Fibroblast of the aortic adventitia (primary cell): ENCODE measurements around the gene UGT1A8. TPM values are rescaled to one million over a fixed set of nuclear protein-coding genes. Genes with fewer than 3 reads are reported as not detected.

Source experiments
- DNase-seq: peaks from one replicate; pipeline ENCODE4 v3.0.0-alpha.2; 2010; ENCODE audit warnings: low read depth
- H3K4me3 ChIP-seq: 2 replicates; pipeline ENCODE4 v1.5.1; 2011; ENCODE audit warnings: low read depth, mild to moderate bottlenecking, control low read depth, low read length, moderate library complexity
- CTCF ChIP-seq: IDR thresholded peaks from 2 replicates; pipeline ENCODE4 v1.5.1; 2011; ENCODE audit warnings: mild to moderate bottlenecking, low read length, control low read depth, inconsistent platforms; ENCODE audit not compliant: insufficient read depth
- total RNA-seq: library from RNA; depleted of rRNA; stranded (reverse); fragments of >200 nt; gene quantifications from 2 replicates; pipeline ENCODE4 v1.2.3, GENCODE V29; 2012; ENCODE audit warnings: low replicate concordance

UGT1A8 gene
- total RNA-seq, 1 donor, result 0.09 TPM

- no peak overlapping the region for H3K4me3 ChIP-seq
- DNase-seq, result no peak
- TF ChIP-seq CTCF, result no peak
Measured at GRCh38 chr2:233803292-233803911, 186.0 kb downstream of the UGT1A8 start.

- DNase-seq, result no peak
Measured at GRCh38 chr2:233803994-233804393, 186.6 kb downstream of the UGT1A8 start.

GRCh38 chr2:233807215-233807865, 189.9 kb downstream of the UGT1A8 start:
- H3K4me3 ChIP-seq, result no peak overlapping the region
- DNase-seq, result no peak
- TF ChIP-seq CTCF, result peak; percentile 1

More at GRCh38 chr2:233803994-233804393, 186.6 kb downstream of the UGT1A8 start:
- H3K4me3 ChIP-seq, result no peak overlapping the region
- no peak for TF ChIP-seq CTCF

GRCh38 chr2:233807966-233808935, 190.8 kb downstream of the UGT1A8 start:
- no peak for TF ChIP-seq CTCF
- no peak overlapping the region for H3K4me3 ChIP-seq
- DNase-seq, result no peak

- no peak for TF ChIP-seq CTCF
- DNase-seq, result no peak
- H3K4me3 ChIP-seq, result no peak overlapping the region
Measured at GRCh38 chr2:233810385-233810784, 193.0 kb downstream of the UGT1A8 start.

- DNase-seq, result no peak
- H3K4me3 ChIP-seq, result no peak overlapping the region
- TF ChIP-seq CTCF, result no peak
Measured at GRCh38 chr2:233811087-233811486, 193.7 kb downstream of the UGT1A8 start.
